DND-41 (cell line): ENCODE data around the gene KLHL12.

Source experiments
- ATAC-seq: fragments of 200-7000 bp; cut with Tn5 transposase; 3 replicates; pipeline ENCODE4 v1.9.1; 2021; ENCODE audit warnings: low read depth; ENCODE audit not compliant: insufficient read depth
- DNase-seq: peaks from one replicate; pipeline ENCODE4 v3.0.0-alpha.2; 2020
- H2AFZ ChIP-seq: 2 replicates; pipeline ENCODE4 v1.6.0; 2012; ENCODE audit warnings: low read depth, low read length
- H3K27ac ChIP-seq: 2 replicates; pipeline ENCODE4 v1.5.1; 2012; ENCODE audit warnings: low read length, inconsistent platforms
- H3K27me3 ChIP-seq: fragments of 200-600 bp; sonication (generic); 2 replicates; pipeline ENCODE4 v1.6.0; 2012; ENCODE audit warnings: low read length, mild to moderate bottlenecking, inconsistent platforms; ENCODE audit not compliant: insufficient read depth, poor library complexity
- H3K36me3 ChIP-seq: 2 replicates; pipeline ENCODE4 v1.5.1; 2012; ENCODE audit warnings: low read length, inconsistent platforms; ENCODE audit not compliant: insufficient read depth
- H3K4me1 ChIP-seq: 2 replicates; pipeline ENCODE4 v1.5.1; 2012; ENCODE audit warnings: mild to moderate bottlenecking, low read length; ENCODE audit not compliant: insufficient read depth
- H3K4me2 ChIP-seq: 2 replicates; pipeline ENCODE4 v1.6.0; 2012; ENCODE audit warnings: mild to moderate bottlenecking, moderate library complexity, low read length, inconsistent platforms; ENCODE audit not compliant: insufficient read depth
- H3K4me3 ChIP-seq, 2 experiments: fragments of 200-600 bp in 1 of 2; shearing (Covaris generic) in 1 of 2; 2 replicates each; pipeline ENCODE4 v1.5.1; 2012 to 2016; ENCODE audit warnings: inconsistent platforms in 2 of 2, low read length in 2 of 2, mild to moderate bottlenecking in 2 of 2, low read depth in 1 of 2, moderate library complexity in 1 of 2
- H3K79me2 ChIP-seq: 2 replicates; pipeline ENCODE4 v1.6.0; 2012; ENCODE audit warnings: low read length, inconsistent platforms; ENCODE audit not compliant: insufficient read depth
- H3K9ac ChIP-seq: 2 replicates; pipeline ENCODE4 v1.6.0; 2012; ENCODE audit warnings: low read depth, mild to moderate bottlenecking, inconsistent platforms, low read length, moderate library complexity
- H3K9me3 ChIP-seq: 2 replicates; pipeline ENCODE4 v1.5.1; 2012; ENCODE audit warnings: low read length, moderate library complexity, mild to moderate bottlenecking, inconsistent platforms; ENCODE audit not compliant: insufficient read depth, severe bottlenecking
- H4K20me1 ChIP-seq: 2 replicates; pipeline ENCODE4 v1.6.0; 2012; ENCODE audit warnings: low read length; ENCODE audit not compliant: insufficient read depth
- CTCF ChIP-seq: IDR thresholded peaks from 2 replicates; pipeline ENCODE4 v1.5.1; 2012; ENCODE audit warnings: borderline replicate concordance, low read length, moderate library complexity, mild to moderate bottlenecking; ENCODE audit not compliant: poor library complexity, severe bottlenecking; ENCODE audit errors: extremely low read depth
- EZH2 ChIP-seq: IDR thresholded peaks from 3 replicates; pipeline ENCODE4 v1.6.1; 2012; ENCODE audit warnings: borderline replicate concordance, low read depth, mild to moderate bottlenecking, moderate library complexity, low read length, inconsistent platforms; ENCODE audit not compliant: severe bottlenecking

Gene KLHL12

GRCh38 chr1:202957733-202958543 is 30.9 kb upstream of the KLHL12 start, which contains the start of gene ADIPOR1:
TSS of gene ADIPOR1 (minus strand) at chr1:202958312. CDS start at chr1:202951070, 7,242 bp downstream.
- Histone ChIP-seq H3K9me3 (no peaks in the 10 kb centered on the region), H3K36me3 (peaks cover 21% of the 10 kb centered on the region), H3K4me2 (peak within 1 kb of the TSS; percentile 85), H3K27me3 (no peaks in the 10 kb centered on the region), H3K4me1 (peaks cover 31% of the 10 kb centered on the region), H3K9ac (peak within 1 kb of the TSS; percentile 95), H3K79me2 (peaks cover 54% of the 10 kb centered on the region), H3K4me3 (peak within 1 kb of the TSS; percentile 90 to 97), H4K20me1 (peaks cover 42% of the 10 kb centered on the region), H3K27ac (peak within 1 kb of the TSS; percentile 73), H2AFZ (peak within 1 kb of the TSS; percentile 92)
- DNase-seq (peak; percentile 89), ATAC-seq (peak; percentile 99)
- TF ChIP-seq EZH2 = no peak
- TF ChIP-seq CTCF = no peak

- no peak for TF ChIP-seq CTCF
- no peak for TF ChIP-seq EZH2
- no peak for ATAC-seq
- Histone ChIP-seq H3K79me2 (peaks cover 64% of the 10 kb centered on the region), H4K20me1 (peaks cover 51% of the 10 kb centered on the region), H3K27ac (no peak overlapping the region; the same call in 1 of the 2 replicates), H3K4me3 (peak overlapping the region; percentile 90 to 97; a peak in 3 of 4 replicates), H3K4me1 (peaks cover 31% of the 10 kb centered on the region), H3K4me2 (peak overlapping the region; percentile 85), H3K9me3 (no peaks in the 10 kb centered on the region), H3K36me3 (peaks cover 15% of the 10 kb centered on the region), H3K27me3 (no peaks in the 10 kb centered on the region), H3K9ac (peak overlapping the region; percentile 95), H2AFZ (no peak overlapping the region)
- no peak for DNase-seq
Measured at GRCh38 chr1:202956969-202957368, 29.9 kb upstream of the KLHL12 start.

- Histone ChIP-seq H3K4me1 (peaks cover 31% of the 10 kb centered on the region), H3K4me2 (peak overlapping the region; percentile 2; the same call in 1 of the 2 replicates), H4K20me1 (peaks cover 56% of the 10 kb centered on the region), H3K27ac (no peak overlapping the region), H3K36me3 (peaks cover 32% of the 10 kb centered on the region), H3K79me2 (peaks cover 82% of the 10 kb centered on the region), H3K4me3 (no peak overlapping the region), H3K9me3 (no peaks in the 10 kb centered on the region), H3K27me3 (no peaks in the 10 kb centered on the region), H2AFZ (no peak overlapping the region), H3K9ac (no peak overlapping the region)
- ATAC-seq = no peak
- DNase-seq = no peak
- TF ChIP-seq CTCF = no peak
- no peak for TF ChIP-seq EZH2
Measured at GRCh38 chr1:202954057-202954745, 27.2 kb upstream of the KLHL12 start.
